Neural crest cell (in vitro differentiated cells): ENCODE results near the gene TMEFF1. TPM values are rescaled to one million over a fixed set of nuclear protein-coding genes. Genes with fewer than 3 reads are reported as not detected.

Experiments used
- DNase-seq: peaks from one replicate; pipeline ENCODE4 v3.0.0; 2021; ENCODE audit warnings: low read depth, mixed read lengths, low spot score
- H3K27ac Mint-ChIP-seq: one replicate; pipeline ENCODE4 v1.8.0; 2021; ENCODE audit warnings: mild to moderate bottlenecking, mixed read lengths; ENCODE audit not compliant: unreplicated experiment
- H3K27me3 Mint-ChIP-seq: 2 replicates; pipeline ENCODE4 v1.8.0; 2021; ENCODE audit warnings: low read depth, mild to moderate bottlenecking, mixed read lengths
- H3K36me3 Mint-ChIP-seq: 2 replicates; pipeline ENCODE4 v1.8.0; 2021; ENCODE audit warnings: low read depth, mild to moderate bottlenecking, mixed read lengths
- H3K4me1 Mint-ChIP-seq: 2 replicates; pipeline ENCODE4 v1.8.0; 2021; ENCODE audit warnings: mixed read lengths
- H3K4me3 Mint-ChIP-seq: one replicate; pipeline ENCODE4 v1.8.0; 2021; ENCODE audit warnings: mild to moderate bottlenecking, mixed read lengths
- H3K9me3 Mint-ChIP-seq: 2 replicates; pipeline ENCODE4 v1.8.0; 2021; ENCODE audit warnings: mixed read lengths
- total RNA-seq: library from RNA; stranded (reverse); gene quantifications from 2 replicates; pipeline ENCODE4 v1.2.1, GENCODE V29; 2021
- TF ChIP-seq, protein P1 (sequence below): fragments of 200-600 bp; sonication (generic); conservative IDR thresholded peaks from 2 replicates; pipeline ENCODE4 v1.5.0; 2021; ENCODE audit warnings: antibody characterized with exemption, mild to moderate bottlenecking

The TMEFF1 gene
- total RNA-seq, 1 donor from 2014 or later, result 47.9 TPM

- Mint-ChIP-seq H3K9me3 (no peaks in the 10 kb centered on the region), H3K27ac (no peak overlapping the region), H3K4me1 (peaks cover 25% of the 10 kb centered on the region), H3K36me3 (no peaks in the 10 kb centered on the region), H3K27me3 (peaks cover 26% of the 10 kb centered on the region), H3K4me3 (peak overlapping the region; percentile 62)
- peak; percentile 82 for DNase-seq
- TF ChIP-seq, protein P1, sequence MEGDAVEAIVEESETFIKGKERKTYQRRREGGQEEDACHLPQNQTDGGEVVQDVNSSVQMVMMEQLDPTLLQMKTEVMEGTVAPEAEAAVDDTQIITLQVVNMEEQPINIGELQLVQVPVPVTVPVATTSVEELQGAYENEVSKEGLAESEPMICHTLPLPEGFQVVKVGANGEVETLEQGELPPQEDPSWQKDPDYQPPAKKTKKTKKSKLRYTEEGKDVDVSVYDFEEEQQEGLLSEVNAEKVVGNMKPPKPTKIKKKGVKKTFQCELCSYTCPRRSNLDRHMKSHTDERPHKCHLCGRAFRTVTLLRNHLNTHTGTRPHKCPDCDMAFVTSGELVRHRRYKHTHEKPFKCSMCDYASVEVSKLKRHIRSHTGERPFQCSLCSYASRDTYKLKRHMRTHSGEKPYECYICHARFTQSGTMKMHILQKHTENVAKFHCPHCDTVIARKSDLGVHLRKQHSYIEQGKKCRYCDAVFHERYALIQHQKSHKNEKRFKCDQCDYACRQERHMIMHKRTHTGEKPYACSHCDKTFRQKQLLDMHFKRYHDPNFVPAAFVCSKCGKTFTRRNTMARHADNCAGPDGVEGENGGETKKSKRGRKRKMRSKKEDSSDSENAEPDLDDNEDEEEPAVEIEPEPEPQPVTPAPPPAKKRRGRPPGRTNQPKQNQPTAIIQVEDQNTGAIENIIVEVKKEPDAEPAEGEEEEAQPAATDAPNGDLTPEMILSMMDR, result no peak
These were observed 125.7 kb downstream of the TMEFF1 start for GRCh38 chr9:100598641-100599145.

- peaks cover 23% of the 10 kb centered on the region for H3K4me1 Mint-ChIP-seq
- H3K36me3 Mint-ChIP-seq, result no peaks in the 10 kb centered on the region
- H3K4me3 Mint-ChIP-seq, result no peak overlapping the region
- no peak for DNase-seq
- H3K27ac Mint-ChIP-seq, result no peak overlapping the region
- H3K27me3 Mint-ChIP-seq, result peaks cover 26% of the 10 kb centered on the region
- TF ChIP-seq, protein P1, result no peak
- H3K9me3 Mint-ChIP-seq, result no peaks in the 10 kb centered on the region
These were observed 127.7 kb downstream of the TMEFF1 start for GRCh38 chr9:100600521-100601079.

- peak overlapping the region; percentile 44 for H3K4me3 Mint-ChIP-seq
- no peaks in the 10 kb centered on the region for H3K9me3 Mint-ChIP-seq
- TF ChIP-seq, protein P1, result peak; percentile 72
- peak; percentile 52 for DNase-seq
- H3K36me3 Mint-ChIP-seq, result no peaks in the 10 kb centered on the region
- peaks cover 22% of the 10 kb centered on the region for H3K27me3 Mint-ChIP-seq
- H3K4me1 Mint-ChIP-seq, result peaks cover 20% of the 10 kb centered on the region
- H3K27ac Mint-ChIP-seq, result no peak overlapping the region
These were observed 128.3 kb downstream of the TMEFF1 start for GRCh38 chr9:100601216-100601615.

DNA sequence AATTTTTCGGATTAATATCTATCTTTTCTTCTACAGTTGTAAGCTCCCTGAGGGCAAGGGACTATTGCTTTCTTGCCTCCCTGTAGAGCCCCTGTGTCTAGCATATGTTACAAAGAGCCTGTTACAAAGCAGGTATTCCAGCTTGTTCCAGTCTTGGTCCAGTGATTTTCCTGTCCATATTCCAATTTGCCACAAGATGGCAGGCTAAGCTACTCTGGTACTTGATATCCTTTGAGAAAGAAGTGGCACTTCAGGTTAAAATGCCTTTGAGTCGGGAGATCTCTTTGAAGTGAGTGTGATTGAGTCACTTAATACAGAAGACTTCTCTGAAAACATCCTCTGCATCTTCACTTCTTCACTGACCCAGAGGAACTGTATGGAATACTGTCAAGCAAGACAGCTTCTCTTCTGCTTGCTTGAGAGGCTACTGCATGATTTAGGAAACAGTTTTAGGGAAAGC is 129.4 kb downstream of the TMEFF1 start:
- peaks cover 12% of the 10 kb centered on the region for H3K27me3 Mint-ChIP-seq
- TF ChIP-seq, protein P1, result peak; percentile 80
- no peaks in the 10 kb centered on the region for H3K36me3 Mint-ChIP-seq
- H3K4me1 Mint-ChIP-seq, result peaks cover 20% of the 10 kb centered on the region
- H3K27ac Mint-ChIP-seq, result no peak overlapping the region
- peak overlapping the region; percentile 43 for H3K4me3 Mint-ChIP-seq
- peak; percentile 45 for DNase-seq
- no peaks in the 10 kb centered on the region for H3K9me3 Mint-ChIP-seq

- H3K9me3 Mint-ChIP-seq, result no peaks in the 10 kb centered on the region
- no peak for DNase-seq
- H3K4me1 Mint-ChIP-seq, result peaks cover 7% of the 10 kb centered on the region
- TF ChIP-seq, protein P1, result no peak
- no peak overlapping the region for H3K27ac Mint-ChIP-seq
- no peak overlapping the region for H3K4me3 Mint-ChIP-seq
- no peaks in the 10 kb centered on the region for H3K36me3 Mint-ChIP-seq
- H3K27me3 Mint-ChIP-seq, result peaks cover 3% of the 10 kb centered on the region
These were observed 132.5 kb downstream of the TMEFF1 start for GRCh38 chr9:100605405-100605804.
